ENCODE measurements around the gene BPIFA1. TPM values are rescaled to one million over a fixed set of nuclear protein-coding genes. Genes with fewer than 3 reads are reported as not detected.
A peak's percentile ranks its signal among the peaks of the same experiment; 100 is the strongest.

The BPIFA1 gene
- total RNA-seq, 1 donor from 2014 or later = not detected

DNA sequence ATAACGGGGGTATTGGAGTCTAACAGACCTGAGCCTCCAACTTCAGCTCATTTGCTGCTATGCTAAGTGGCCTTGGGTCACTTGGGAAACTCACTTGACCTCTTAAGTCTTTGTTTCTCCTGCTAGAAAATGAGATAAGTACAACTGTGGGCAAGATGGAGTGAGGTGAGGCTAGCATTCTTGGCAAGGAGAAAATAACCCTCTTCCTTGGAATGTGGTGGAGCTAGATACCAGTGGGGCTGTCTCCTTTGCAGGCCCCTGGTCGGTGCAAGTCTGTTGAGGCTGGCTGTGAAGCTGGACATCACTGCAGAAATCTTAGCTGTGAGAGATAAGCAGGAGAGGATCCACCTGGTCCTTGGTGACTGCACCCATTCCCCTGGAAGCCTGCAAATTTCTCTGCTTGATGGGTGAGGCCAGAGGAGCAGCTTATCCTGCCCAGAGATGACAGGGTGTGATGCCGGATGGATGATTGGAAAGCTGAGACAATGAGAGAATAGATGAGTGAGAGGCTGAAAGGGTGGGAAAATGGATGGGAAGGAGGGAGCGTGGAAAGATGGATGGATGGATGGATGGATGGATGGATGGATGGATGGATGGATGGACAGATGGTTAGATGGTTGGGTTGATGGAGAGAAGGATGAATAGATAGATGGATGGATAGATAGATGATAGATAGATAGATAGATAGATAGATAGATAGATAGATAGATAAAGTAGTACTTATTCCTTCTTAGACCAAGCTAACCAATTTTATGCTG is 4.4 kb downstream of the BPIFA1 start:
- peak; percentile 6 for DNase-seq (ENCODE audit: low spot score)

DNA sequence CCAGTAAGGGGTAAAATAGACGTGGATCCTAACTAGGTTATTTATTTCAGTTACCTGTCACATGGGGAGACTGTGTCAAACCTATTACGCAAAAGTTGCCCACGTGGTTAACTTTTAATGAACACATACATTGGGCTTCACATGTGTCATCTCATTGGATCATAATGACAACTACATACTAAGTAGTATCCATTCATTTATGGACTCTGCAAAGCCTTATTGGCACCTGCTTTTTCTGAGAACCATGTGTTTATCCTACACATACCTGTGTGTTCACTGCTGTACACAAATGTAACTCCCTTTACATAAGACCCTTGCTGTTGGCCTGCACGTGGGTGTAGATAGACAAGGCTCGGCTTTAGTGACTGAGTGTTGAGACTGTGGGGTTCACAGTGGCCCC is 5.1 kb downstream of the BPIFA1 start:
- DNase-seq (ENCODE audit: low spot score) = no peak

DNA sequence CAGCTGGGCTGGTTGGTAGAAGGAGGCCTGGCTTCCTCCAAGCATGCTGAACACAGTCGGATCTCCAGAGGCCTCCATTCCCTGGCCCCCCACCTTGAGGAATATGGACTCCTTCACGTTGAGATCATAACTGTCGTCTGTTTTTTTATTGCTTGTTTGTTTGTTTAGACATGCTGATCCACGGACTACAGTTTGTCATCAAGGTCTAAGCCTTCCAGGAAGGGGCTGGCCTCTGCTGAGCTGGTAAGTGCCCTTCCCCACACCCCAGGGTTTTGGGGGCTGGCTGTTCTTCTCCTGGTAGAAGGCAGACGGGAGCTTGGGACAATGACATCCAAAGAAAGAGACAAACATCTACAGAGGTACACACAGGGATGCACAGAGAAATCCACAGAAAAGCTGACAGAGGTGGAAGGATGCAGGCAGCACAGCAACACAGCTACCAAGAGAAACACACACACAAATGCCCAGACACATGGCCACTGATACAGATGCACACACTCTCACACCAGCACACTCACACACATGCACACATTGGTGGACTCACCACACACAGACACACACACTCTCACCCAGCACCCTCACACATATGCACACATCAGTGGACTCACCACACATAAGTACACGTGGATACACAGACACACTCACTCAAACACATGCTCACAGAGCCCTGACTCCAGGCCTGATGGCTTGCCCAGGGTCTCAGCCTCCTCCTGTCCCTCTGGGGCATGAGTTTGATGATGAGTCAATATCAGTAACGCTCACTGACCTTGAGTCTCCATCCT is 6.7 kb downstream of the BPIFA1 start:
- DNase-seq (ENCODE audit: low spot score) = peak; percentile 83

DNA sequence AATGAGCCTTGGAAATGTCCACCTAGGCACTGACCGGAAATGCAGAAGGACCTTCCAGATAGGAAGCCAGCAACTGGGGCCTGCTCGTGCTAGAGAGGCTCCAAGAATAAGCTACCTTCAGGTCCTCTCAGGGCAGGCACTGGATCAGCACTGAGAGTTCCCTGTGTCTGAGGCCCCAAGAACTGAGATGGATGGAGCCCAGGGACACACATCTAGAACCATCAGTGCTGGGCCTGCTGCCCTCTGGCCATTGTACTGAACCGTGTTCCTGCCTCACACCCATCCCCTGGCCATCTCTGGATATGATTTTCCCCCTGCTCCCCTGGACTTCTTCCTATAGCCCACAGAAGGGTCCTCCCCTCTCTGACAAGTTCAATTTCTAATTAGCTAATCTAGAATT is 10.3 kb downstream of the BPIFA1 start:
- DNase-seq (ENCODE audit: low spot score) = peak; percentile 65

DNA sequence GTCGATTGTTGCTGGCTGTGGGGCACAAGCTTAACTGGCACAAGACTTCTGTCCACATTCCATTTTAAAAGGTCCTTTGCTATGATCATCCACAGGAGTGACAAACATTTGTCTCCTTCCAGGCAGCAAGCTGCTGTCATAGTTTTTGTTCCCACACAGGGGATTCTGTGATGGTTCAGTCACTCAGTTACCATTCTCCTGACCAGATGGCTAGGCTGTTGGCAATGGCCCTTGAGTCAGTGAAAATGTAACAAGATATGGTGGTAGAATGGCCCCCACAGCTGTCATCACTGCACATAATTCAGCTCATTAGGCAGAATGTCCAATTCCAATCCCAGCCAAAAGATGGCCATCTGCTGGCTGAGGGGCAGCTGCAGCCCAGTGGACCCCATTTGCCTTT is 13.7 kb downstream of the BPIFA1 start:
- no peak for DNase-seq (ENCODE audit: low spot score)

DNA sequence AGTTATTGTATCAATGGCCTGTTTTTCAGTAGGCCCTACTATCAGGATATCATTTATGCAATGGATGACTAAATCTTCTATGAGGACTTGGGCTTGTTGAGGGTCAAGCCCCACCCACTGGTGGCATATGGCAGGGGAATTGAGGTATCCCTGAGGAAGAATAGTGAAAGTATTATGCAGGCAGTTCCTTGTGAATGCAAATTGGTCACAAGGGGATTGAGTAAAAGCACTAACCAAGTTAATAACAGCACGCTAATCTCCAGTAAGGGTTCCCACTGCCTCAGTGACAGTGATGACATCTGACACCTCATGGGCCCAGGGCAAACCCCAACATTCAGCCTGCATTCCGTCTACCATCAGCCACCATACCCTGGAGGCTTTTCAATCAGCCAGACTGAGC is 14.9 kb downstream of the BPIFA1 start:
- no peak for DNase-seq (ENCODE audit: low spot score)

DNA sequence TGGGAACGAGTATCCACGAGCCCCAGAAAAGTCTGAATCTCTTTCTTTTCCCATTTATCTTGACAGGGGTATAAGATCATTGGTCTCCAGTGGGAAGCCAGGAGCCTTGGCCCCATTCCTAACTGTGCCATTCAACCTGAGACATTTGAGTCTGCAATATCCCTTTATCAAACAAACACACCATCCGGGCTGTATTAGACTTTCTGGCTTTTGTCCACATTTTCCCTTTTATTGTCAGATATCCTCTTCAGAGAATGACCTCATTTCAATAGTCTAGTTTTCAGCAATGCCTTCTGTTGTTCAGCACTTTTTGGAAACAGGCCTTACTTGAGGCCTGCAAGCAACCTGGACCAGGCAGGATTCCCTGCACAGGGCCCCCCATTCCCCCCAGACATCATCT is 15.7 kb downstream of the BPIFA1 start:
- no peak for DNase-seq (ENCODE audit: low spot score)

DNA sequence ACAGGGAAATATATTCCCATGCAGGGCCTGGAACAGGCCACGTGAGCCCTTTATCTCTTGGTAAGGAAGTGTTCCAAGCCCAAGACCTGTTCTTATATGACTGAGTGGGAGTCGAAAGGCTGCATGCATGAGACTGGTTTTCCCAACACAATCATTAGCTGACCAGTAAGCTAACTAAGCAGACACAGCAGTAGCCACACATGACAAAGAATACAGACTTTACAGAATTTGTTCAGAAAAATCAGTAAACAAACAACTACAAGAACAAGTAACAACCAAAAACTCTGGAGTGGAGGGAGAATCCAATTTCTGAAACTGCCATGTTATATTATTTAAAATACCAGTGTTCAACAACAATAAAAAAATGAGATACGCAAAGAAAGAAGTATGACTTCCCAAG is 16.7 kb downstream of the BPIFA1 start:
- no peak for DNase-seq (ENCODE audit: low spot score)

DNA sequence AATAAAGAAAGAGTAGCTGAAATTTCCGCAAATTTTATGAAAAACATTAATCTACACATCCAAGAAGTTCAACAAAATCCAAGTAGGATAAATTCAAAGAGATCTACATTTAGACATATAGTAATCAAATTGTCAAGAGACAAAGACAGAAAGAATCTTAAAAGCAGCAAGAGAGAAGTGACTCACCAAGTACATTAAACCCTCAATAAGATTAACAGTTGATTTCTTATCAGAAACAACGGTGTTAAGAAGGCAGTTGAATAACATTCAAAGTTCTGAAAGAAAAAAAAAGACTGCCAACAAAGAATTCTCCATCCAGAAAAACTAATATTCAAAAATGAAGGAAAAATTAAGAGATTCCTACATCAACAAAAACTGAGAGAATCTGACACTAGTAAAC is 19.2 kb downstream of the BPIFA1 start:
- DNase-seq (ENCODE audit: low spot score) = no peak

DNA sequence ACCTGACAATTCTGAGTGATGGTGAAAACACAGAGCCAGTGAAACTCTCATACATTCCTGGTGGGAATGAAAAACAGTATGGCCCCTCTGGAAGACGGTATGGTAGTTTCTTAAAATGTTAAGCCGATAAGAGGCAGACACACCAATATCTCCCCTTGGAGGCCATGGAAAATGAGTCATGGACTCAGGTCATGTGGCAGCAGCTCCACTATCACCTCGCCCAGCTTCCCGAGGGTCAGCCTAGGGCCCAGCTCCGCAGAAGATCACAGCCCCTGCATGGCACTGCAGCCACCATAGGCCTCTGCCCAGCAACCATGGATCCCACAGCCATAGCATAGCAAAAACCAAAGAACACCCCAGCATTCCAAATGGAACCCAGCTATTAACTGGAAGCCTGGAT is 21.4 kb downstream of the BPIFA1 start:
- peak; percentile 47 for DNase-seq (ENCODE audit: low spot score)

DNA sequence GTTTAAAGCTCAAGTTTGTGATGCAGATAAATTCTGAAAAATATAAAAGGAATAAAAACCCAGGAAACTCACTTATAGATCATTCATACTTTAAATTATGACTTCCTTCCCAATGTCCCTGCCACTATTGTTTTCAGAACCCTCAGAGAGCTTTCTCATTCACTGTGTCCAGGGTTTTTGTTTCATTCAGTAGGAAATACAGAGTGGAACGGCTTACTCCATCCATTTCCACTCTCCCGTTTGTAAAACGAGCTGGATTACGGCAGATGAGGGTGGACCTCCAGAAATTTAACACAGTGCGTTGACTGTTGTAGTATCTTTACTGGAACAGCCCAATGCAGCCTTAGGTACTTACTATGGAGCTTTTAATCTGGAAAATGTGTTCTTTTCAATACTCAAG is 23.6 kb downstream of the BPIFA1 start:
- DNase-seq (ENCODE audit: low spot score) = no peak

DNA sequence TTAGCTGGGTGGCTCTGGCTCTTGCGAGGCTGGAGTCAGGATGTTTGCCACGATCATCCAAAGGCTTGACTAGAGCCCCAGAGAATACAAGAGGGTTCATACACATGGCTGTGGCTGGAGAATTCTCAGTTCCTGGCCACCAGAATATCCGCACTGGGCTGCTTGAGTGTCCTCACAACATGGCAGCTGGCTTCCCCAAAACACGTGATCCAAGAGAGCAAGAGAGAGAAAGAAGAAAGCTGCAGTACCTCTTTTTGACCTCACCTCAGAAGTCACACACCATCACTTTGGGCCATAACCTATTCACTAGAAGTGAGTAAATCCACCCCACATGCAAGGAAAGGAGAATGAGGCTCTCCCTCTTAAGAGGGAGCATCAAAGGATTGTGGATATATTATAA is 25.7 kb downstream of the BPIFA1 start:
- peak; percentile 35 for DNase-seq (ENCODE audit: low spot score)

DNA sequence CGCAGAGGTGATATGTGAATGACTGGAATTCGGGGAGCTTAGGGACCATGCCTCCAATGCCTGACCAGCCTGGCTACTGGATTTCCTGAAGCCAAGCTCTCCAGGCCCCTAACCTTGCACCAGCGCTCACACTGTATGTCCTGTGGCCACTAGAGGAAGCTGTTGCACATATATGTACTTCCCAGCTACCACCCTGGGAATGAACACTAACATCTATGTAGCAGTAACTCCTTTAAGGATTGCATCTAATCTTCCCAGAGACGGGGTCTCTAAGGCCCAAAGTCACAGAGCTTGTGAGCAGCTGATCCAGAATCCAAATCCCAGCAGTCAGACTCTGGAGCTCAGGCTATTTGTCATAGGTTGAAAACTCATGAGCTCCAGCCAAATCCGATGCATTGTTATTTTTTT is 26.9 kb downstream of the BPIFA1 start:
- no peak for DNase-seq (ENCODE audit: low spot score)

DNA sequence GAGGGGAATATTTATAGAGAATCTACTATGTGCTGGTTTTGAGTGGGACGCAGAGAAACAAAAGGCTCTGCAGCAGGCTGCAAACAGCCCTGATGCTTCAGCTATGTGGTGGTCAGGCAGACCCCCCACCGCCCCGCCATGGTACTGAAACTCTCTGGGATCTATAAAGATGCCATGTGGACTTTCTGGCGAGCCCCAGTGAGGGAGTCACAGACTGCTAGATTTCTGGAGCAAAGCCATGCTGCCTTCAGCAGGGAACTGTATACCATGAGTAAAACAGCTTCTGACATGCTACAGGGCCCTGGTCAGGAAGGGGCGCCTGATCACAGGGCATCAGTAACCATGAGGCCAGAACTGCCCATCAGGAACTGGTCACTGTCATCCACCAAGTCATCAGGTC is 28.0 kb downstream of the BPIFA1 start:
- peak; percentile 43 for DNase-seq (ENCODE audit: low spot score)

DNA sequence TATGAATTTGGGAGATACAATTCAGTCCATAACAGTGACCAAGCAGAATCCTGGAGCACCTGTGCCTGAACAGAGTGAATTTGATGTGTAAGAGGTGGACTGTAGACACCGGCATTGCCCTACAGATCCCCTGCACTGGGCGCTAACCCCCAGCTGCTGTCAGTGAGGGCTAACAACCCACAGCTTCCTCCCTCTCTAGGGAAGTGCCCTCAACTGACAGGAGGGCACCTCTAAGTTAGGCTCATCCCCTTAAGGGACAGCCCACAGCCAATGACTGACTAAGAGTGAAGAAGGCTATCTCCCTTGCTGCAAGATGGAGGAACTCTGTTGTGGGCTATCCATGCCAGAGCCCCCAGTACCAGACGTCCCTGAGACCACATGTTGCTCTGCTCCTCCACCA is 31.9 kb downstream of the BPIFA1 start:
- peak; percentile 28 for DNase-seq (ENCODE audit: low spot score)

DNA sequence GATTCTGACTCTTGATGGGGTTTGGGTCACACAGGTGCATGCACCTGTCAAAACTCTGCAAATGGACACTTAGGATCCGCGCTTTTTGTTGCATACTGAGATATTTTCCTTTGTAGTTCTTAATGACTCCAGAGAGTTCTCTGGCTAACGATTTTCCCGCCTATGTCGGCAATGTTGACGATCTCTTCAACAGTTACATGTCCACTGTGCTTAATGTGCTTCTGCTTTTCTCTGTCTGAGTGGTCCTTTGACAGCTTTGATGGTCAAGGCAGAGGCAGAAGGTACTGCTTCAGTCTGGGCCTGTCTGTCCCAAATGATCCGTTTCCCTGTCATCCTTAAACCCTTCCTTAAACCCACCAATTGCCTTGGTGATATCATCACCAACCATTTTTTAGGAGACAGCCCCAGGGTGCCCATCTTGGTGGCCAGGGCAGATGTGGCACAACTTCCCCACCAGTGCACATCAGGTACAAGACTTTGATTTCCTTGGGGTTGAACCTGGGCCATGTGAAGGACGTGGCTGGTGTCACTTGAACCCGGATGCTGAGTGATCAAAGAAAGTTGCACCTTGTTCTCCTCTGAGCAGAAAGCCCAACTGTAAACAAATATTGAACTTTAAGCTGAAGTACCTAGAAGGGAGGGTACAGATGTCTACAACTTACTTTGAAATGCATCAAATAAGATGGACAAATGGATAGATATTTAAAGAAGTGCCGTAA is 36.5 kb downstream of the BPIFA1 start:
- DNase-seq (ENCODE audit: low spot score) = peak; percentile 33

DNA sequence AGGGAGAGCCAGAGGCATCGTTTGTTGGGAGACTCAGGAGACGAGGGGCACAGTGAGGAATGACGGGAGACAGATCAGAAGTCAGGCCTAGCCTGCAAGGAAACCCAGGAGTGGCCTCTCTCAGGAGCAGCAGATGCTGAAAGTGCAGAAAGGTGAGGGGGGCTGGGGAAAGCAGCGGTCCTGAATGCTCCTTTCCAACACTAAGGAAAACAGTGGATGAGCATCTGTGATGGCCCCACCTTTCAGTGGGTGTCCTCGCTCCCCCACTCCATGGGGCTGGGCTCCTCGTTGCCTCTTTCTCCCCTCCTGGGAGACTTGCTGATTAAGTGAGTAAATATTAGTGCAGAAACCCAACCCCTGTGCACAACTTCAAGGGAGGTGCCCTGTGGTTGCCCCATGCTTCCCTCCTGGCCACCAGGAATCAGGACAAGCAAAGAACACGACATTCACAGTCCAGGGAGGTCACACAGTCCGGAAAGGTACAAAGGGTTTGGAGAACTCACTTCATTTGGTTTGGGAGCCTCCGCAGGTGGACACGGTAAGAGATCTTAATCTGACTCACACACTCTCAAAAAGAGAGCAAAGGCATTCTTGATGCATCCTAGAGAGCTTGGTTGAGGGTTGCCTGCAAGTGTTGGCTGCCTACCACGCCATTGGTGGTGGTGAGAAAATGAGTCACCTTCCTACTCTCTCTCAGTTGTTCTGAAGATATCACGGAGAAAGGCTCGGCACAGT is 37.5 kb downstream of the BPIFA1 start:
- DNase-seq (ENCODE audit: low spot score) = peak; percentile 53

DNA sequence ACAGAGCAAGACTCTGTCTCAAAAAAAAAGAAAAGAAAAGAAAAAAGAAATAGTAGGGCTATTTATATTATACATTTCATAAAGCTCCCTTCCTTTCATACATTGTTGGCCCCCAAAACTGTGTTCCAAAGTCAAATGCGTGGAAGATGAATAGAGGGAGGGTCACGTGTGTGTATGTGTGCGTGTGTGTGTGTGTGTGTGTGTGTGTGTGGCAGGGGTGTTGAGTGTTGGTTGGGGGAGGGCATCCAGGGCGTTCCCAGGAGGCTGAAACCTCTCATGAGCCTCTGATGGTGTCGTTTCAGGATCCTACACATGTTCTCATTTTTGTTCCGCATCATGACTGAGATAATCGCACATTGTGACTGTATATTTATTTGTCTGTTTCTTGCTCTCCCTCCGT is 39.4 kb downstream of the BPIFA1 start:
- no peak for DNase-seq (ENCODE audit: low spot score)

DNA sequence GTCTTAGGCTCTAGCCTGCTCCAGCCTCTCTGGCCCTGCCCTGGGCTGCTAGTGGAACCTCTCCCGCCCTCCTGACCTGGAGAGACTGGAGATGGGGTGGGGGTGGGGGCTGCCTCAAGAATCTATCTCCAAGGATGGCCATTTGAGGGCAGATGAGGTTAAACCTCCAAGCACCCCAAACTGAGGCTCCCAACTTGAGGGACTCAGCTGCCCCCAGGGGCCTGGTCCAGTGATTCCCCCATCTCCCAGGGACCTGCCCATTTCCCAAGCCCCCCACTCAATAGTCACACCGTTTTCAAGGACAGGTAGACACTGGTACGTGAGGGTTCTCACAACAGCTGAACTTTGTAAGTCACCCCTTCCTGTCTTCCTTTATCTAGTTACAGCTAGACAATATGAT is 40.1 kb downstream of the BPIFA1 start:
- DNase-seq (ENCODE audit: low spot score) = no peak

DNA sequence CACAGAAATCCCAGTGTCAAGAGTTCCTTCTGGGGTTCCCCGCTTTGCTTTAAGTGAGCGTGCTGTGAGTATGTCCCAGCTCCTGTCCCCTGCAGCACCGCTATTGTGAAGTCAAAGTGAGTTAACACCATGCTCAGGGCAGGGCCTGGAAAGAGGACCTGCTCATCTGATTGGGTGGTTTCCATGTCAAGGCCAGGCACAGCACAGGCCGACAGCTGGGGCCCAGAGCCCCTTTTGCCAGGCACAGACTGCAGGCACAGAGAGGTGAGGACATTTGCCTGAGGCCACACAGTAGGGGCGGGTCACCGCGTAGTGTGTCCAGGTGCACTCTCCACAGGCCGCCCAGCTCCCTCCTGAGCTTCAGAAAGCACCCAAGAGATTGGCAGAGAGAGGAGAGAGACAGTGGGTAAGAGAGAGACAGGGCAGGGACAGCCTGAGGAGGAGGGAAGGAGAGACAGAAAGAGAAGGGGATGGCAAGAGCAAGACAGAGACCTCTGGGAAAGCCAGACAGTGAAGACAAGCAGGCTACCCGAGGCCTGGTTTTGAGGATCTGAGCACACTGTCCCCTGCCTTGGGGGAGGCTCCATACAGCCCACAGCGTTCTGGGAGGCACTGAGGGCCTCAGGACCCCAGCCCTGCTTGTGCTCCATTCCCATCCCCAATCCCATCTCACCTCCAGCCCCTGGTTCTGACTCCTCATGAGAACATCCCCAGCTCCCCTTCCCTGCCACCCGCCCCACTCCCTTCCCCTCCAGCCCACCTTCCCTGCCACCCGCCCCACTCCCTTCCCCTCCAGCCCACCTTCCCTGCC is 40.7 kb downstream of the BPIFA1 start:
- DNase-seq (ENCODE audit: low spot score) = no peak
